ENCODE data around the gene NAPA.

The NAPA gene

DNA sequence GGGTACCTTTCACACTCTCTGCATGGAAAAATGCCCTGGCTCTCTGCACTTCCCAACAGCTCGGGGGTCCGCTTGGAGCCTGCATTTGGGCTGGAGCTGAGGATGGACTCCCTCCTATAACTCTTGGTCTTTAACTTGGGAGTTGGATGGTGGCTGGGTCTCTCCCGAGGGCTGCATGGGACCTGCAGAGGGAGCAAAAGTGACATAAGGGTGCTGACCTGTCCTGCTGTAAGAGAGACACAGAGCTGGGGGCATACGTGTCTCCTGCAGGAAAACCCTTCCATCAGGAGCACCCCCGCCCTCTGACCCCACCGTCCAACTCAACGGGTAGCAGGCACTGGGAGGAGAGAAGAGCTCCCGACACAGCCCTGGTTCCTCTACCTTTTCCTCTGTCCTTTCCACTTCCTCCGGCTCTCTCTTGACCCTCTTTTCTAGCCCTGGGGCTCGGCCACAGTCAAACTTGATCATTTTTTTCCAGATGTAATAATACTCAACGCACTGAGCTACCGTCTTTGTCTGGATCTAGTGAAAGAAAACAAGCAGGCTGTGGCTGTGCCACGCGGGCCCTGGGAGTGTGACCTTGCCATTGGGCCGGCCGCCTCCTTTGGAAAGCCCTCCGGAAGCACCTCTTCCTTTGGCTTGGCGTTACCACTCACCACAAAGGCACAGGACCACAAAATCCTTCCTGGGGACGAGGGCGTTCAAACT is 6.8 kb upstream of the NAPA start:
- no peak for DNase-seq (ENCODE audit: low spot score)

DNA sequence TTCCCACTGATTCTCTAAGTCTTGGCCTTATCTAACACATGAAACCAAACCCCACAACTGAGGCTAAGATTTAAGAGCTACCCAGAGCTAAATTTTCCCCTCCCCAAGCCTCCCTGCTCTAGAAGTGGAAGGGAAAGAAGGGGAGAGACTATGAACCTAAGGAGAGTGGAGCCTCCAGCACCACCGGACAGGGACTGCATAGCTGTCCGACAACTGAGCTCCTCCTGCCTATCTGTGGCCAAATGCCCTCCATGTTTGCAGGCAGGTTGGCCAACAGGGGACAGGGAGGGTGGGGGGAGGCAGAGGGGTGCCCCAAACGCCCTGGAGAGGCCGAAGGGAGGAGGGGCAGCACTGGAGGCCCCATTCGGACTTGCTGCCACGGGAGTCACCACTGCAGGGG is 6.0 kb upstream of the NAPA start:
- no peak for DNase-seq (ENCODE audit: low spot score)

DNA sequence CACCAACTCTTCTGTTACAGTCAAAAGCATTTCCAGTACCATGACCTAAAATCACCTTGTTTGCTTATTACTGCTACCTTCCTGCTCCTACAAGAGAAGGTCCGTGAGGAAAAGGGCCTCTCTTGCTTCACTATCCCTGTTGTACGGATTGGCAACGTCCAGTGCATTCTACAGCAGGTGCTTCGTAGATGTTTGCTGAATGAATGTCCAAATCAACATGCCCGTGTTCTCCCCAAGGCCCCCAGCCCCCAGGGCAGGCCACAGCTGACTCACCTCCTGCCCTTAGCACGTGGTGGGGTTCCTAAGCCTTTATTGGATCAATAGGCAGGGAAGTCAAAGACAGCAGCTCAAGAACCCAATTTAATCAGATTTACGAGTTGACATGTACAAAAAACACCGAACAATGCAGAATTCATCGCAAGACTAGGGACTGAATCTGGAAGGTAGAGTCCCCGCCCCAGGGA is 5.5 kb upstream of the NAPA start:
- no peak for DNase-seq (ENCODE audit: low spot score)

DNA sequence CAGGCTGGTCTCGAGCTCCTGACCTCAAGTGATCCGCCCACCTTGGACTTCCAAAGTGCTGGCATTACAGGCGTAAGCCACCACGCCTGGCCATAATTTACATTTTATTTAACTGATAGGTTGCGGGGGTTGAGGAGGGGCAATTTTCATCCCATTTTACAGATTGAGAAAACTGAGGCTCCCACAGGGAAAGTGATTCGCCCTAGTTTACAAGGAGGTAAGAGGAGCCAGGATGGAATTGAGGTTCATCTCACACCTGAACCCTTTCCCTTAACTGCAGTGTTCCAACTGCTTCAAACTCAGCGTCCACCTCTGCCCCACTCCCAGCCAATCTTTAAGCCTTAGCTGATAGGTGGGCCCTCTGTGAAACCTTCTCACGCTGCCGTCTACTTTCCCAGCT is 4.0 kb upstream of the NAPA start:
- no peak for DNase-seq (ENCODE audit: low spot score)

DNA sequence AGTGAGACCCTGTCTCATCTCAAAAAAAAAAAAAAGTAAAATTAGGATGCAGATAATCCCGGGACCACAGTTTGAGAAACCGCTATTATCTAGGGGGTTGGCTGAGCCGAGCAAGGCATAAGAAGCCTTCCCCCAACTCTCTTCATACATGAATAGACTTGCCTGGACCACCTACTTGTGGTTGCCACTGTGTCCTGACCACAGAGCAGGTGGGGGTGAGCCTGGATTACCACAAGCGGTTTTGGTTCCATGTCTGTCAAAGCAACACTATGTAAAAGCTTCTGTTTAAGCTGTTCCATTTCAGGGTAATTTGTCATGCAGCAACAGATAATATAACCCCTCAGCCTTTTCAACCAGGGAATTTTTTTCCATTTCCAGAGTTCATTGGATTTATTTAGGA is 3.3 kb upstream of the NAPA start:
- peak; percentile 61 for DNase-seq (ENCODE audit: low spot score)

DNA sequence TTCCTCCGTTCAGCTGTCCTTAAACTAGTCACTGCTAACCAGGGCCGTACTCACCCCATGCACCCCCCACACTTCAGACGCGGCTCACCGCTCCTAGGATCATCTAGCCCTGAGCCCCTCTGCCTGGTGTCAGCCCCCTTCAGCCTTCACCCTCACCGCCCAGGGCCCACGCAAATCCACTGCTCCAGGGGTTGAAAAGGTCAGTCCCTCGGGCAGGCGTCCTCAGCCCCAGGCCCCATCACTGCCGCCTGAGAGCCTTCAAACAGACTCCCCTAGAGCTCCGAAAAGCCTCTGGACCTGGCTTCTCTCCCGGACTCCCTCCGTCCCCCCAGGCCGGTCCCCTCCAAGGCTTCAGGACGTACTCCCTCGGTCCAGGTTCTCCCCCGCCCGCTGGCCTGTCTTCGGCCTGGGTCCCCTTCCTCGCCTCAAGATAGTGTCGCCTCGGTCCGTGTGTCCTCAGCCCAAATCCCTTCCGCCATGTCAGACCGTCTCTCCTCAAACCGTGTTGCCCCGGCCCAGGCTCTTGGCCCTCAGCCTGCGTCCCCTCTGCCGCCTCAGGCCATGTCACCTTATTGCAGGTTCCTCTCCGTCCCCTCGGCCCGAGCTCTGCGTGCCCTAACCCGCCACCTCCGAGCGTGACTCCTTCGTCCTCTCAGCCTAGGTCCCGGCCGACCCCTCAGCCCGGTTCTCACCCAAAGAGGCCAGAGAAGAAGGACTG is 553 bp downstream of the NAPA start:
- DNase-seq (ENCODE audit: low spot score): no peak

DNA sequence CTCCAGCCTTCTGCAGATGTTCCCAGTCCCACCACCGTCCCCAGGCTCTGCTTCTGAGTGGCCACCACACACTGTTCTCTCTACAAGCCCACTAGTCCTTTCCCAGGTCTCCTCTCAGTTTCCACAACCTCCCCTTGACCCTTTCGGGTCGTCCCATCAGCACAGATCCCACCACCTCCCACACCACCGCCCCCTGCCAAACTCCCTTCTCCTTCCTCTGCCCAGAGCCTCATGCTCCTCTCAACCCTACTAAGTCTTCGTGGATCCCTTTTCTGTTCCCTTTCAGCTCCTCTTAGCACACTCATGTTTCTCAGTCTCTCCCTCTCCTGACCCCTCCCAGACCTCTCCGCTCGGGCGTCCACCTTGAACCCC is 1.9 kb downstream of the NAPA start:
- no peak for DNase-seq (ENCODE audit: low spot score)

DNA sequence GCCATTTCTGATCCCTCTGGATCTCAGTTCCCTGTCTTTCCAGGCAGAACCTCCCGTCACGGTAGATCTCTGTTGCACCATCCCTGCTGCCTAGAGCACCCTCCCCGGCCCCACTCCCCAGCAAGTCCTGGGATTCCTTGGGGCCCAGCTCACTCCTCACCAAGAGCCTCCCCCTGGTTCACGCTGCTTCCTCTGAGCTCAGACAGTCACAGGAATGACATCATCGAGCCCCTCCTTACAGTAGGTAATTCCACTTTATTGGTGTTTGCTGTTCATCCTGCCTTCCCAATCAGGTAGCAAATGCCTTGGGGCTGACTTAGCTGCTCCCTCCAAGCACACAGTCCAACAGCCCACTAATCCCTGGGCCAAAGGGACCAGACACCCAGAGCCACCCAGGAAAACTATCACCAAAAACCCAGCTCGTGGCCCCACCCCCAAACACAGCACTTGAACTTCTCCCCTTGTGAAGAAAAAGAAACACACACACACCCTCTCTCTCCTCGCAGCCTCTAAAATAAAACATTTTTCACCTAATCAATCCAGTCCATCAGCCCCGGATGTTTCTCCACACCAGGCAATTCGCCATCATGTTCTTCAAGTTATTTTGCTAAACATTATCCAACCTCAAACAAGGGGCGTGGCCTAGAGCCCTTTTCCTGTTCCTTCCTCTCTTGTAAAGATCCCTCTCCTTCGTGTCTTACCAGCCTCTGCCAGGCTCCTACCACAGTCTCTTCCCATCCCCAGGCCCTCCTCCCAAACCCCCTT is 2.5 kb downstream of the NAPA start:
- no peak for DNase-seq (ENCODE audit: low spot score)

DNA sequence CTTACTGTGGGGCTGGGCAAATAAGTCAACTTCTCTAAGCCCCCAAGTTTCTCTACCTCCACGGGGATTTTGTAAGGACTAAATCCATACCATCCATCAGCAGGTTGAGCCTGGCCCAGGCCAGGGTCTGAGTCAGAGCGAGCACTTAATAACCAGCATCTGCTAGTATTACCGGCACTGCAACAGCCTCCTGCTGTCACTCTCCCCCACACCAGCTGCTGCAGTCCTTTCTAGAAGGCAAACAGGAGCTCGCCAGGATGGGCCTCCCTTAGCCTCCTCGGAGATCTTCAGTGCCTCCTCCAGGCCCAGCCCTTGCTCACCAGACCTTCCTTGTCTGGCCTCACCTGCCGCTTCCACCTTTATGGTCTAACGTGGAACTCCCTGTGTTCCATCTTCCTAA is 3.2 kb downstream of the NAPA start:
- DNase-seq (ENCODE audit: low spot score): no peak

DNA sequence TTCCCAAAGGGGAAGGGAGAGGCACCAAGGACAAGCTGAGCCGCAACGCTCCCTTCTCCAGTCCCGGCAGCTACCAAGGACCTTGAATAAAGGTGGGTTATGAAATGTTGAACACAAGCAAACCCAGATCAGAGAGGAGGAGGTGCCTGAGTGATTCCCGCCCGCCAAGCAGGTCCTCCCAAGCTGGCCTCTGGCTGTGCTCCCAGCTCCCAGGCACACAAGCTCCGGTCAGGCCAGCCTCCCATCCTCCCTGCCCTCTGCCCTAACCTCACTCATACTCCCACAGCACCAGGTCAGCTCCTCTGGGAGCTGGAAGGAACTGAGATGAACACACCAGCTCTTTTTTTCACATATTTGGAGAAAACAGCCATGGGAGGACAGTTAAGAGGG is 3.7 kb downstream of the NAPA start:
- no peak for DNase-seq (ENCODE audit: low spot score)

DNA sequence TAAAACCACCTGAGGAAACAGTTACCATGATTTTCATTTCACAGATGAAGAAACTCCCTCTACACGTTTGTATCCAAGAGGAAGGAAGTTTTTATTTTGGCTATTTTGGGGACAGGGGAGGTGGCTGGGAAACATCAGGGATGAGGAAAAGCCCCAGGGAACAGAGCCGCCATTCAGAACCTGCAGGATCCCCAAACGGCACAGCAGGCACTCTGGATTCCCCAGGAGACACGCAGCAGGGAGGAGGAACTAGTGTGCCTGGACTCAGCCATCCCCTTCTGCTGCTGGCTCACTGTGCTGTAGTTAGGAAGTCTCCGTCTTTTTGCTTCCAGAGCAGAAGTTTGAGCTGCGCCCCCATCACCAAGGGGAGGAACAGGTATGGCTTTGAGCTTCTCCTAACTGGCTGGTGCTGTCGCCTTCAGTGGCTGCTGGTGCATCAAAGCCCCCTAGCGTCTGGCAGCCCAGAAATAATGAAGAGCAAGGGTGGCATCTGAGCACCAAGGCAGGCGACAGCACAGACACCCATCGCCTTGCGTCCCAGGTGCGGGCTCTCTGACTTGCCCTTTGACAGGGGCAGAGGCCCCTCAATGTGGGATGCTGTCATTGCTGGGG is 4.2 kb downstream of the NAPA start:
- DNase-seq (ENCODE audit: low spot score): no peak

DNA sequence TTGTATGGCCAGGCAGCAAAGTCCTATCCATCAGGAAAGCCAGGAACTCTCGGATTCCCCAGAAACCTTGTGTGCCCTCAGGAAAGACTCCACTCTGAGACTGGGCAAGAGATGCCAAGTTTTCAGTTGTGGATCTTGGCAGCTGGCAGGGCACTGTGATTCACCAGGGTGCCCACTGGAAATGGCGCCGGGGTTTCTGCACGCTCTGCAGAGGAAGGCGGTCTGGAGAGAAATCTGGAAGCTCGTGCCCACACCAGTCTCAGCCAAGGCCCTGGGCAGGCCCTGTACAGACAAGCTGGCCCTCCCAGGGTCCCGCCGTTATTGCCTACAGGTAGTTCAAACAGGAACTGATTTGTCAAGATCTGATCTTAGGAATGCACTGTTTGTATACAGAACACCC is 4.9 kb downstream of the NAPA start:
- no peak for DNase-seq (ENCODE audit: low spot score)

DNA sequence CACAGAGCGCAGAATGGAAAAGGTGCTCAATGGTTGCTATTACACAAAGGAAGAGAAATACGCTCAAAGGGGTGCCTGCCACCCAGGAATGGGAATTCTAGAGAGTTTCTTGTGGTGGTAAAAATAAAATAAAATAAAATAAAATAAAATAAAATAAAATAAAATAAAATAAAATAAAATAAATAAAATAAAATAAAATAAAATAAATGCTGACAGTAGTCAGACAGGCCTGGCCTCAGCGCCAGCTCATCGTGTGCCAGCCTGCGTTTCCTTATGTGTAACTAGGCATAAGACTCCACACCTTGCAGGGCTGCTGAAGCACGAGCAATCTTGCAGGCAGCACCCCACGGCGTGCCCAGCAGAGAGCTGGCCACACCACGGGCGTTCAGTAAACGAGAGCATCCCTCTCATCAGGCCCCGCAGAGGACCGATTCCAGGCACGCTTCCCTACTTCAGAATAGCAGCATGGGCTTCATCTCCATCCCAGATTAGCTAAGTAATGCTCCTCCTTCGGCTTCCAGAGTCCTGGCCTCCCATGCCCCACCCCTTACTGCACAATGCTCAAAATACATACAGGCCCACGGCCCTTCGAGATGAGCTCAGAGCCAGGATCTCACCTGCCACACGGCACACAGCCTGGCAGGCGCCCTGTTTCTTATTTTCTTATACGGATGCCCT is 5.6 kb downstream of the NAPA start:
- no peak for DNase-seq (ENCODE audit: low spot score)

DNA sequence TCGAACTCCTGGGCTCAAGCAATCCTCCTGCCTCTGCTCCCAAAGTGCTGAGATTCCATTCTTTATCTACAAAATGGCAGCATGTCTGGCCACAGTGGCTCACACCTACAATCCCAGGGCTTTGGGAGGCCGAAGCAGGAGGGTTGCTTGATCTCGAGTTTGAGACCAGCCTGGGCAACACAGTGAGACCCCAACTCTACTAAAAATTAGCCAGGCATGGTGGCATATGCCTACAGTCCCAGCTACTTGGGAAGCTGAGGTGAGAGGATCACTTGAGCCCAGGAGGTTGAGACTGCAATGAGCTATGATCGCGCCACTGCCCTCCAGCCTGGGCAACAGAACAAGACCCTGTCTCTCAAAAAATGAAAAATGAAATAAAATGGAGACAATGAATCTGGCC is 6.1 kb downstream of the NAPA start:
- no peak for DNase-seq (ENCODE audit: low spot score)

DNA sequence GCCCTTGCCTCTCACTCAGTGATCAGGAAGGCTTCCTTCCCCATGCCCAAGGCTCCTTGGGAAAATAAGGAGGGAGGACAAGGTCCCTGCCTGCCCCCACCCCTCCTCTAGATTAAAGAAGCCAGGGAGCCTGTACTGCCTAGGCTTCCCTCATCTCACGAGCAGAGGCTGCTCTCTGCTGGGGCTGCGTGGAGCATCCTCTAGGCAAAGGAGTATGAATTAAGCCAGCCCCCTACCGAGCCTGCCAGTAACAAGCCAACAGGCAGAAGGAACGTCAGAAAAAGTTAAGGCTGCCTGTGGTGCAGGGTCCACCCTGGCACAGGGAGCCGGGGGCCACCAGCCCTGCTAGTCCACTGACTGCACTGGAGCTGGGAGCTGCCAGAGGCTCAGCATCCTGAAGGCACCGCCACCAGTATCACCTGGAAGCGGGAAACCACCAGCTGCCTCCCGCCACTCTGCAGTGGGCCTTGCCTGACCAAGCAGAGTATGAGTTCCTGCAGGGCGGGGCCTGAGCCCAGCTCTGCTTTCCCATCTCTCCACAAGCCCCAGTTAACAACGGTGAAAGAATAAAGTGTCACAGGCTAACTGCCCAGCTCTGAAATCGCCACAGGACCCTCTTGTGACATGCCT is 6.8 kb downstream of the NAPA start:
- DNase-seq (ENCODE audit: low spot score): no peak

DNA sequence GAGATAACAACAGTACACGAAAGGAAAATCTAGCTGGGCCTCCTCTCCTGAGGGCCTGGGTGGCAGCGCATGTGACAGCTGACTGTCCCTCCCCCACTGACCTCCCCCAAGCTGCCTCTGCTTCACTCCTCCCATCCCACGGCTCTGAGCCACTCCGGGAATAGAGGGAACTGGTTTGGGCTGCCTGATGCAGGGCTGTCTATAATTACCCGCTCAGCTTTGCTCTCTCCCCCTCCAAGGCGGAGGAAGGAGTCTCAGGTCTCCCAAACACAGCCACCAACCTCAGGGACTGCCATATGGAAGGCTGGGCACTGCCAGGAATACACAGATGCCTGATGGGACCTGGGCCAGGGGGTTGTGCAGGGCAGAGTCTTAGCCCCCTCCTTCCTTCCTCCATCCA is 7.9 kb downstream of the NAPA start:
- no peak for DNase-seq (ENCODE audit: low spot score)

DNA sequence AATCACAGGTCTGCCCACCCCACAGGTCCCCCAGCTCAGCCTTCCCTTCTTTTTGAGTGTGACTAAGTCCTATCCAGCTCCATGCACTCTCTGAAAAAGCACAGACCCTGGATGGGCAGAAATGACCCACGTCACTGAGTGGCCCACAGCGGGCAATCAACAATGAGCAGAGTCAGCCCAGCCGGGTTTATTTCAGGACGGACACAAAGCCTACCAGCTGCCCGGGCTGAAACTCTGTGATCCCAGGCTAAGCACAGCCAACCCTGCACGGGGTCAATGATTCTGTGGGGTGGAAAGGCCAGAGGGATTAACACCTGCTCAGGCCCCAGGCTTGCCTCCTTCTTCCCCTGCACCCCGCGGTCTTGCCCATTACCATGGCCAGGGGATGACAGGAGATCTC is 8.4 kb downstream of the NAPA start:
- DNase-seq (ENCODE audit: low spot score): no peak

DNA sequence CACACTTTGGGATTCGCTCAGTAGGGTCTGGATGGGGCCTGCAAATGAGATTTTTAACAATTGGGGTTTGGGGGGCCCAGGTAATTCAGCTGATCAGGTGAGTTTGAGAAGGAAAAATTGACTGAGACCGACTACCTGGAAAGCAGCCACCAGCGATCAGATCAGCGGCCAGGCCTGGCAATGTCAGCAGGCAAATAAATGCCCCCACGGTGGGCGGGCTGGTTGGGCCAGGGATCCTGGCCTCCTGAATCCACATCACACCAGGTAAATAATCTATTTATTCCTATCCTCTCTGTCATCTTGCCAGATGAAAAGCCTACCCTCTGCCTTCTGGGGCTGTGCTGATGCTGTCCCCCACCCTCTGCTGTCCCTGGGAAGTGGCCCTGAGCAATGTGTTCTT is 9.4 kb downstream of the NAPA start:
- DNase-seq (ENCODE audit: low spot score): no peak

DNA sequence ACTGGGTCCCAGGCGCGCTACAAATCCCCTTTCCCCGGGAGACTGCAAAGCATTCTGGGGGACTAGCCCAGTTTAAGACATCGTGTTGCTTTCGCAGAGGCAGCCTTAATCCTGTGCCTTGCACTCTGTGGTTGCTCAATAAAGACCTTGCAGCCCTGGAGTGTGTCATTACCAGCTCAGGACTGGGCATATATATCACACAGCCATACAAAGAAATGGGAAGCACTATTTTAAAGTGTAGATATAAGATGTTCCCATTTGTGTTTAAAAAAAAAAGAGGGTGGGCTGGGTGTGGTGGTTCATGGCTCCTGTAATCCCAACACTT is 11.1 kb downstream of the NAPA start:
- DNase-seq (ENCODE audit: low spot score): no peak

DNA sequence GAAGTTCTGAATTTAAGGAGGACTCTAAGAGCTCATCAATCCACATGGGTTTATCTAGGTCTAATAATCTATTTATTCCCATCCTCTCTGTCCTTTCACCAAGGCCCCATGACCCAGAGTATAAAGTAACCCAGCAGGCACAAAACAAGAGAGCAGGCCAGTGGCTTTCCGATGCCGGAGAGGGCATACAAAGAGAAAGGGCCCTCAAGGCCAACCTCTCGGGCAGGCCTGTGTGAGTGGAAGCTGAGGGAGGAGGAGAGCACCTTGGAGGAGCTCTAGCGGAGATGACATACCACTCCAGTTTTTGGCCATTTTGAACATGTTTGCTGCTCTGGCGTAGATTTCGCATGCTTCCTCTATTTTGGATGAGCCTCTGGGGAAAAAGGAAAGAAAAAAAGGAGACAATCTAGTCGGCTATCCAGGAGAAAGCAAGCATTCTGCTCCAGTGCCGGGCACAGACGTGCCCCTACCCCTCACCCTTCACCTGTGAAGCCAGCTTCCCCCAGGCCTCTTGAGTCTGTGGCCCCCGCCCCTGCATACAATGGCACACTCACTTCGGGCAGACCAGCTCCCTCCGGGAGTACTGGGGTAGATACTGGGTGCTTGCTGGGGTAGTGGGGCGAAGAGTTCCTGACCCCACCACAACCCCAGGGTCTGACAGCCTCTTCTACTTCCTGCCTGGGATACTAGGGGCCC is 11.6 kb downstream of the NAPA start:
- no peak for DNase-seq (ENCODE audit: low spot score)

Measured in germinal center (tissue), 1 donor.